Measurements from ENCODE around the gene PALMD.

PALMD gene

GRCh38 chr1:99691175-99691574, 45.3 kb downstream of the PALMD start:
- H3K27me3 ChIP-seq (ENCODE audit: control insufficient read depth, insufficient read depth, low read length) = no peaks in the 10 kb centered on the region
- no peak for TF ChIP-seq CTCF (IDR thresholded peaks at IDR 0.05)
- no peak overlapping the region for H3K4me3 ChIP-seq (ENCODE audit: low read depth, low read length)
- H3K27ac ChIP-seq = peak overlapping the region; percentile 36
- no peak overlapping the region for H2AFZ ChIP-seq
- H3K4me2 ChIP-seq (ENCODE audit: low read length) = no peak overlapping the region
- H3K9ac ChIP-seq = no peak overlapping the region
- no peaks in the 10 kb centered on the region for H3K9me3 ChIP-seq (ENCODE audit: control insufficient read depth, low read length)
- H3K4me1 ChIP-seq = peaks cover 9% of the 10 kb centered on the region
- no peaks in the 10 kb centered on the region for H3K79me2 ChIP-seq
- H3K36me3 ChIP-seq (ENCODE audit: control insufficient read depth, insufficient read depth, low read length) = no peaks in the 10 kb centered on the region

- no peak overlapping the region for H3K4me3 ChIP-seq (ENCODE audit: low read depth, low read length)
- H3K27me3 ChIP-seq (ENCODE audit: control insufficient read depth, insufficient read depth, low read length) = no peaks in the 10 kb centered on the region
- no peak overlapping the region for H3K4me2 ChIP-seq (ENCODE audit: low read length)
- no peak overlapping the region for H2AFZ ChIP-seq
- no peak overlapping the region for H3K9ac ChIP-seq
- no peaks in the 10 kb centered on the region for H3K79me2 ChIP-seq
- H3K9me3 ChIP-seq (ENCODE audit: control insufficient read depth, low read length) = no peaks in the 10 kb centered on the region
- no peaks in the 10 kb centered on the region for H3K4me1 ChIP-seq
- no peaks in the 10 kb centered on the region for H3K36me3 ChIP-seq (ENCODE audit: control insufficient read depth, insufficient read depth, low read length)
- TF ChIP-seq CTCF (IDR thresholded peaks at IDR 0.05) = no peak
- no peak overlapping the region for H3K27ac ChIP-seq
Measured at GRCh38 chr1:99696616-99697015, 50.7 kb downstream of the PALMD start.

- Histone ChIP-seq H3K4me3 (ENCODE audit: low read depth, low read length) (no peak overlapping the region), H3K9me3 (ENCODE audit: control insufficient read depth, low read length) (no peaks in the 10 kb centered on the region), H3K4me1 (no peaks in the 10 kb centered on the region), H3K4me2 (ENCODE audit: low read length) (no peak overlapping the region), H3K27ac (no peak overlapping the region), H3K36me3 (ENCODE audit: control insufficient read depth, insufficient read depth, low read length) (no peaks in the 10 kb centered on the region), H3K27me3 (ENCODE audit: control insufficient read depth, insufficient read depth, low read length) (no peaks in the 10 kb centered on the region), H2AFZ (no peak overlapping the region), H3K79me2 (no peaks in the 10 kb centered on the region), H3K9ac (no peak overlapping the region)
- no peak for TF ChIP-seq CTCF (IDR thresholded peaks at IDR 0.05)
Measured at GRCh38 chr1:99697580-99697979, 51.7 kb downstream of the PALMD start.

- Histone ChIP-seq H3K9ac (no peak overlapping the region), H3K4me3 (ENCODE audit: low read depth, low read length) (no peak overlapping the region), H3K27me3 (ENCODE audit: control insufficient read depth, insufficient read depth, low read length) (no peaks in the 10 kb centered on the region), H3K4me2 (ENCODE audit: low read length) (no peak overlapping the region), H3K9me3 (ENCODE audit: control insufficient read depth, low read length) (no peaks in the 10 kb centered on the region), H3K27ac (no peak overlapping the region), H3K79me2 (no peaks in the 10 kb centered on the region), H2AFZ (no peak overlapping the region), H3K36me3 (ENCODE audit: control insufficient read depth, insufficient read depth, low read length) (no peaks in the 10 kb centered on the region), H3K4me1 (peaks cover 3% of the 10 kb centered on the region)
- TF ChIP-seq CTCF (IDR thresholded peaks at IDR 0.05) = no peak
Measured at GRCh38 chr1:99700020-99700419, 54.1 kb downstream of the PALMD start.

- peaks cover 8% of the 10 kb centered on the region for H3K4me1 ChIP-seq
- H2AFZ ChIP-seq = no peak overlapping the region
- H3K79me2 ChIP-seq = no peaks in the 10 kb centered on the region
- H3K9ac ChIP-seq = no peak overlapping the region
- no peak for TF ChIP-seq CTCF (IDR thresholded peaks at IDR 0.05)
- no peak overlapping the region for H3K4me3 ChIP-seq (ENCODE audit: low read depth, low read length)
- H3K36me3 ChIP-seq (ENCODE audit: control insufficient read depth, insufficient read depth, low read length) = no peaks in the 10 kb centered on the region
- H3K27ac ChIP-seq = no peak overlapping the region
- no peaks in the 10 kb centered on the region for H3K9me3 ChIP-seq (ENCODE audit: control insufficient read depth, low read length)
- H3K27me3 ChIP-seq (ENCODE audit: control insufficient read depth, insufficient read depth, low read length) = no peaks in the 10 kb centered on the region
- no peak overlapping the region for H3K4me2 ChIP-seq (ENCODE audit: low read length)
Measured at GRCh38 chr1:99702221-99702620, 56.3 kb downstream of the PALMD start.

Measured in parathyroid adenoma (tissue), 2 donors.